ENCODE measurements around the gene CTSE. TPM values are rescaled to one million over a fixed set of nuclear protein-coding genes. Genes with fewer than 3 reads are reported as not detected.
"Not testable (repeated sequence)": the region's sequence is repeated elsewhere in the genome, so short reads cannot be mapped to it uniquely, and the experiment has no call there.

CTSE gene
- total and polyA plus RNA-seq, 2 of the 8 experiments (the other 6 are each of a cell fraction or from before 2014, with no cell fraction given): 0.03 TPM; not detected in 1

- H4K91ac ChIP-seq (replicated peaks; ENCODE audit: insufficient read length, low read length); H3K27ac ChIP-seq (ENCODE audit: low read depth, low read length); H3K27me3 ChIP-seq (replicated peaks in 1 of 4; ENCODE audit: control insufficient read depth in 3 of 4, extremely low read depth in 1 of 4, insufficient read depth in 3 of 4, low read length in 3 of 4); H3K23me2 ChIP-seq (ENCODE audit: low read depth, low read length); H2BK12ac ChIP-seq (ENCODE audit: low read depth, low read length); H3K79me2 ChIP-seq (ENCODE audit: control insufficient read depth in 1 of 2, insufficient read depth in 2 of 2, low read length in 2 of 2); POLR2A ChIA-PET (ENCODE audit: partially characterized antibody); H3K18ac ChIP-seq (ENCODE audit: extremely low read depth, low read length); H3K4me1 ChIP-seq (replicated peaks in 1 of 4; ENCODE audit: control insufficient read depth in 3 of 4, insufficient read depth in 4 of 4, low read length in 3 of 4); H3K9ac ChIP-seq (replicated peaks in 1 of 4; ENCODE audit: extremely low read depth in 1 of 4, low read depth in 3 of 4, low read length in 3 of 4); H2AFZ ChIP-seq (ENCODE audit: low read length); H4K5ac ChIP-seq (ENCODE audit: insufficient read length, low read depth, low read length); FAIRE-seq; H3K4me3 ChIP-seq (ENCODE audit: extremely low read depth in 1 of 4, insufficient read depth in 2 of 4, low read depth in 3 of 4, low read length in 4 of 4); H3K4me2 ChIP-seq (ENCODE audit: insufficient read depth in 1 of 2, low read depth in 2 of 2, low read length in 2 of 2); H2BK20ac ChIP-seq (ENCODE audit: low read length); H4K20me1 ChIP-seq (replicated peaks in 1 of 2; ENCODE audit: control insufficient read depth in 1 of 2, insufficient read depth in 2 of 2, low read length in 2 of 2); H2BK120ac ChIP-seq (replicated peaks; ENCODE audit: low read depth, low read length); H3K9me3 ChIP-seq (ENCODE audit: insufficient read depth in 2 of 2, low read depth in 1 of 2, low read length in 1 of 2); H4K8ac ChIP-seq (ENCODE audit: extremely low read depth, insufficient read depth, low read length); H2BK15ac ChIP-seq (ENCODE audit: low read length); H2AK5ac ChIP-seq (ENCODE audit: low read depth, low read length); H3K14ac ChIP-seq (ENCODE audit: insufficient read length); H3K23ac ChIP-seq (ENCODE audit: insufficient read length); H3K79me1 ChIP-seq (ENCODE audit: low read depth, low read length); H2BK5ac ChIP-seq (ENCODE audit: low read depth, low read length); DNase-seq (ENCODE audit: low read depth in 1 of 2, low spot score in 2 of 2); H3K4ac ChIP-seq (replicated peaks; ENCODE audit: insufficient read length, low read depth, low read length); H3K56ac ChIP-seq (replicated peaks; ENCODE audit: insufficient read length, low read depth, low read length); H3K36me3 ChIP-seq (ENCODE audit: control insufficient read depth in 2 of 4, insufficient read depth in 4 of 4, low read length in 3 of 4): not testable (repeated sequence)
- CTCF ChIA-PET (ENCODE audit: partially characterized antibody): interaction anchor here (0.6 to 2.9 kb wide), 11 partner anchors 13 to 447 kb away, joined by 3 to 10 read pairs (median 3); no protein-coding TSS in a partner anchor
- 91% methylated on average over 12 of the region's 12 CpGs; no CpG with 5 or more reads in 1 of the 2 experiments for WGBS, 2 experiments (ENCODE audit: extremely low coverage in 1 of 2, insufficient coverage in 1 of 2, insufficient read length in 1 of 2, insufficient replicate concordance in 2 of 2, low coverage in 1 of 2, low lambda C conversion rate in 2 of 2, missing lambda C conversion rate in 1 of 2)
Observed at GRCh38 chr1:206055069-206055625, 31.5 kb upstream of the CTSE start.

- H2BK12ac ChIP-seq (ENCODE audit: low read depth, low read length); H3K4me3 ChIP-seq (ENCODE audit: extremely low read depth in 1 of 4, insufficient read depth in 2 of 4, low read depth in 3 of 4, low read length in 4 of 4); H2AFZ ChIP-seq (ENCODE audit: low read length); H3K79me2 ChIP-seq (ENCODE audit: control insufficient read depth in 1 of 2, insufficient read depth in 2 of 2, low read length in 2 of 2); DNase-seq (ENCODE audit: low read depth in 1 of 2, low spot score in 2 of 2); H3K27me3 ChIP-seq (replicated peaks in 1 of 4; ENCODE audit: control insufficient read depth in 3 of 4, extremely low read depth in 1 of 4, insufficient read depth in 3 of 4, low read length in 3 of 4); H3K27ac ChIP-seq (ENCODE audit: low read depth, low read length); H2BK15ac ChIP-seq (ENCODE audit: low read length); H4K20me1 ChIP-seq (replicated peaks in 1 of 2; ENCODE audit: control insufficient read depth in 1 of 2, insufficient read depth in 2 of 2, low read length in 2 of 2); H2BK120ac ChIP-seq (replicated peaks; ENCODE audit: low read depth, low read length); H3K79me1 ChIP-seq (ENCODE audit: low read depth, low read length); H3K4me1 ChIP-seq (replicated peaks in 1 of 4; ENCODE audit: control insufficient read depth in 3 of 4, insufficient read depth in 4 of 4, low read length in 3 of 4); FAIRE-seq; H3K4me2 ChIP-seq (ENCODE audit: insufficient read depth in 1 of 2, low read depth in 2 of 2, low read length in 2 of 2); H3K18ac ChIP-seq (ENCODE audit: extremely low read depth, low read length); POLR2A ChIA-PET (ENCODE audit: partially characterized antibody); H3K9me3 ChIP-seq (ENCODE audit: insufficient read depth in 2 of 2, low read depth in 1 of 2, low read length in 1 of 2); CTCF ChIA-PET (ENCODE audit: partially characterized antibody); H4K8ac ChIP-seq (ENCODE audit: extremely low read depth, insufficient read depth, low read length); H3K56ac ChIP-seq (replicated peaks; ENCODE audit: insufficient read length, low read depth, low read length); H3K9ac ChIP-seq (replicated peaks in 1 of 4; ENCODE audit: extremely low read depth in 1 of 4, low read depth in 3 of 4, low read length in 3 of 4); H3K4ac ChIP-seq (replicated peaks; ENCODE audit: insufficient read length, low read depth, low read length); H2BK20ac ChIP-seq (ENCODE audit: low read length); H3K36me3 ChIP-seq (ENCODE audit: control insufficient read depth in 2 of 4, insufficient read depth in 4 of 4, low read length in 3 of 4); H3K23ac ChIP-seq (ENCODE audit: insufficient read length); H4K91ac ChIP-seq (replicated peaks; ENCODE audit: insufficient read length, low read length); H3K23me2 ChIP-seq (ENCODE audit: low read depth, low read length); H3K14ac ChIP-seq (ENCODE audit: insufficient read length); H2BK5ac ChIP-seq (ENCODE audit: low read depth, low read length); H2AK5ac ChIP-seq (ENCODE audit: low read depth, low read length); H4K5ac ChIP-seq (ENCODE audit: insufficient read length, low read depth, low read length): not testable (repeated sequence)
- 89% methylated on average over 4 of the region's 4 CpGs; no CpG with 5 or more reads in 1 of the 2 experiments for WGBS, 2 experiments (ENCODE audit: extremely low coverage in 1 of 2, insufficient coverage in 1 of 2, insufficient read length in 1 of 2, insufficient replicate concordance in 2 of 2, low coverage in 1 of 2, low lambda C conversion rate in 2 of 2, missing lambda C conversion rate in 1 of 2)
Observed at GRCh38 chr1:206053616-206054015, 29.9 kb upstream of the CTSE start.

Measured in H1 (cell line).